Mucosa of descending colon (tissue), 3 donors: ENCODE measurements around the gene TAF3. TPM values are rescaled to one million over a fixed set of nuclear protein-coding genes. Genes with fewer than 3 reads are reported as not detected.
A peak's percentile ranks its signal among the peaks of the same experiment; 100 is the strongest.

Source experiments
- ATAC-seq: fragments of 200-7000 bp; cut with Tn5 transposase; one replicate; pipeline ENCODE4 v1.9.1; 2020; ENCODE audit warnings: mild to moderate bottlenecking, moderate library complexity
- DNase-seq, 3 donors: peaks; one replicate each; pipeline ENCODE4 v3.0.0-alpha.2; 2020
- H3K36me3 ChIP-seq: fragments of 200-600 bp; one replicate; pipeline ENCODE4 v1.8.0; 2021; ENCODE audit warnings: low read depth, mild to moderate bottlenecking
- H3K4me1 ChIP-seq: fragments of 200-600 bp; one replicate; pipeline ENCODE4 v1.8.0; 2021; ENCODE audit warnings: low read depth, mild to moderate bottlenecking
- H3K4me3 ChIP-seq: fragments of 200-600 bp; one replicate; pipeline ENCODE4 v1.8.0; 2021; ENCODE audit warnings: mild to moderate bottlenecking
- H3K9me3 ChIP-seq: fragments of 200-600 bp; one replicate; pipeline ENCODE4 v1.8.0; 2021; ENCODE audit warnings: mild to moderate bottlenecking
- intact Hi-C, 2 donors: fragments of 100-400 bp; cut with DNase I in 1 of 2; cut with micrococcal nuclease in 1 of 2; formaldehyde crosslinking; loops; one replicate each; pipeline versions ENCODE4 v1.11.0 to v1.11.1; 2022; cut with DNase I, micrococcal nuclease
- total RNA-seq, 3 donors: library from RNA; stranded (reverse); fragmentation: NEBNext Ultra II Directional in 2 of 3; extraction: Animal tissue kit (Norgen Biotek cat#: 25700) in 2 of 3; gene quantifications; one replicate each; pipeline versions ENCODE4 v1.2.1 to v1.2.4, GENCODE V29; 2021 to 2023
- TF ChIP-seq, protein P1 (sequence below): fragments of 200-600 bp; IDR thresholded peaks from one replicate; pipeline ENCODE4 v1.8.0; 2022; ENCODE audit warnings: antibody characterized with exemption, mild to moderate bottlenecking
- donor health status: DM: no; HTN: no; CAD: no; lungs with moderate emphysema.
- donor health status: DM: no; HTN: no; CAD: no.
- donor health status: DM: no; HTN: yes; CAD: no.

The TAF3 gene
- total RNA-seq, 3 donors from 2014 or later: 5.5 to 17.2 (median 6.0) TPM

DNA sequence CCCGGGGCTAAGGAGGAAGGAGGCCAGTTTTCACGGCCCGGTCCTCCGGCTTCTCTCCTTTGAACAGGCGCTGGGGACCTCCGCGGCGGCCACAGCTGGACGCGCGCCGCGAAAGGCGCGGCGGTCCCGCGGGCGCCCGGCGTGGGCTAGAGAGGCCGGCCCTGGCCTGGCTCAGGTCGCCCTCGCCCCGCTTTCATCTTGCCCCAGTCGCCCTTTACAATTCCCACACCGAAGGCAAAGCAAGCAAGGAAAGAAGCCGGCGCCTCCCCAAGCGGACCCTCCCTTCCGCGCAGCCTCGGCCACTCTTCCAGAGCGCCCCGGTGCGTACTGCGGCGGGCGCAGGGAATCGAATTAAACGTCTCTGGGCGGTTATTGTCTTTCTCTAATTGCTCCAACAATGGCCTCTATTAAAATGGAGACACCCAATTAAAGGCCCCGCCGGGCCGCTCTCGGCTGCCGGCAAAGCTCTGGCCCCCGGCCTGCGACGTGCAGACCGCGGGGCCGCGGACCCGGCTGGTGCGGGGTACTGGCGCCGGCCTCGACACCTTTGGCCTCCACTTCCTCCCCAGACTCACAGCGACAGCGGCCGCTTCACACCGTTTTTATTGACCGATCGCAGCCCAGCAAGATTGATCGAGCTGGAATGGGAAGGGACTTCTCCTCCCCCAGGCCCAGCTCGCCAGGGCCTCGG is 231.7 kb downstream of the TAF3 start:
- intact Hi-C loops: no loop called here
- ATAC-seq: no peak
- no peak for DNase-seq
- H3K9me3 ChIP-seq: no peaks in the 10 kb centered on the region
- H3K4me1 ChIP-seq: peaks cover 56% of the 10 kb centered on the region
- H3K4me3 ChIP-seq: no peak overlapping the region
- TF ChIP-seq, protein P1, sequence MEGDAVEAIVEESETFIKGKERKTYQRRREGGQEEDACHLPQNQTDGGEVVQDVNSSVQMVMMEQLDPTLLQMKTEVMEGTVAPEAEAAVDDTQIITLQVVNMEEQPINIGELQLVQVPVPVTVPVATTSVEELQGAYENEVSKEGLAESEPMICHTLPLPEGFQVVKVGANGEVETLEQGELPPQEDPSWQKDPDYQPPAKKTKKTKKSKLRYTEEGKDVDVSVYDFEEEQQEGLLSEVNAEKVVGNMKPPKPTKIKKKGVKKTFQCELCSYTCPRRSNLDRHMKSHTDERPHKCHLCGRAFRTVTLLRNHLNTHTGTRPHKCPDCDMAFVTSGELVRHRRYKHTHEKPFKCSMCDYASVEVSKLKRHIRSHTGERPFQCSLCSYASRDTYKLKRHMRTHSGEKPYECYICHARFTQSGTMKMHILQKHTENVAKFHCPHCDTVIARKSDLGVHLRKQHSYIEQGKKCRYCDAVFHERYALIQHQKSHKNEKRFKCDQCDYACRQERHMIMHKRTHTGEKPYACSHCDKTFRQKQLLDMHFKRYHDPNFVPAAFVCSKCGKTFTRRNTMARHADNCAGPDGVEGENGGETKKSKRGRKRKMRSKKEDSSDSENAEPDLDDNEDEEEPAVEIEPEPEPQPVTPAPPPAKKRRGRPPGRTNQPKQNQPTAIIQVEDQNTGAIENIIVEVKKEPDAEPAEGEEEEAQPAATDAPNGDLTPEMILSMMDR: no peak
- no peaks in the 10 kb centered on the region for H3K36me3 ChIP-seq

GRCh38 chr10:8050556-8051108 is 232.3 kb downstream of the TAF3 start:
- DNase-seq (peak in 2 of 3 donors; percentile 27 to 43), ATAC-seq (no peak)
- Histone ChIP-seq H3K36me3 (no peaks in the 10 kb centered on the region), H3K9me3 (no peaks in the 10 kb centered on the region), H3K4me1 (peaks cover 56% of the 10 kb centered on the region), H3K4me3 (no peak overlapping the region)
- intact Hi-C loops: no loop called here
- TF ChIP-seq, protein P1: no peak

DNA sequence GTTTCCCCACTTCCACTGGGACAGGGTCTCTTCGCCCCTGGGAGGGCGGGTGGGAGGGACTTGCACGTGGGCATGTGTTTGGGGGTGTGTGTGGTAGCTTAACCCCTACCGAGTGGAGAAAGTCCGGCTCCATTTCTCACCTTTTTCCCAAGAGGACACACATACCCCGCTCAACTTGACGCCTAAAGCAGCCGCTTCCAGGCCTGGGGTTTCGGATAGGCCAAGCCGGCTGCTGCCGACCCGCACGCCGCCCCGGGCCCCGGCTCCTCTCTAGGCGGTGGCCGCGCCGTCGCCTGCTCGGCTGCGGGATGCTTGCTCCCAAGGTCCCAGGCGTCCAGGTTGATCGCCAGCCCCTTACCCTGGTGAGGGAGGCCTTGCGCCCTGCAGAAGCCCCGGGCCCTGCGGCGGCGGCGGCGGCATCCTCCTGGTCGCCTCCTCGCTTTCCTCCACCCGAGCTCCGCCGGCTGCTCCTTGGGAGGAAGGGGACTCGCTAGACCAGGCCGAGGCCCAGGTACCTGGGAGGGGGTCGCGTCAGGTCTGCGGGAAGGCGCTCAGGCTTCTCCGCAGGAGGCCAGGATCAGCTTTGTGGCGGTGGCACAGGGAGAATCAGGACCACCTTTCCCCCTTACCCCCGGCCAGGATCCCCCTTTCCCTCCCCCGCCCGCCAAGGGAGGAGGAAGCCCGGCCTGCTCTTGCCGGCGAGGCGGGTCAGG is 233.0 kb downstream of the TAF3 start:
- TF ChIP-seq, protein P1: no peak
- no peaks in the 10 kb centered on the region for H3K36me3 ChIP-seq
- no peaks in the 10 kb centered on the region for H3K9me3 ChIP-seq
- H3K4me3 ChIP-seq: no peak overlapping the region
- intact Hi-C loops: no loop called here
- no peak for ATAC-seq
- DNase-seq: no peak
- H3K4me1 ChIP-seq: peaks cover 56% of the 10 kb centered on the region

- DNase-seq: no peak
- Histone ChIP-seq H3K36me3 (no peaks in the 10 kb centered on the region), H3K4me1 (peaks cover 56% of the 10 kb centered on the region), H3K9me3 (no peaks in the 10 kb centered on the region), H3K4me3 (no peak overlapping the region)
- TF ChIP-seq, protein P1: no peak
- intact Hi-C loops: no loop called here
- no peak for ATAC-seq
Measured at GRCh38 chr10:8051851-8052257, 233.5 kb downstream of the TAF3 start.

DNA sequence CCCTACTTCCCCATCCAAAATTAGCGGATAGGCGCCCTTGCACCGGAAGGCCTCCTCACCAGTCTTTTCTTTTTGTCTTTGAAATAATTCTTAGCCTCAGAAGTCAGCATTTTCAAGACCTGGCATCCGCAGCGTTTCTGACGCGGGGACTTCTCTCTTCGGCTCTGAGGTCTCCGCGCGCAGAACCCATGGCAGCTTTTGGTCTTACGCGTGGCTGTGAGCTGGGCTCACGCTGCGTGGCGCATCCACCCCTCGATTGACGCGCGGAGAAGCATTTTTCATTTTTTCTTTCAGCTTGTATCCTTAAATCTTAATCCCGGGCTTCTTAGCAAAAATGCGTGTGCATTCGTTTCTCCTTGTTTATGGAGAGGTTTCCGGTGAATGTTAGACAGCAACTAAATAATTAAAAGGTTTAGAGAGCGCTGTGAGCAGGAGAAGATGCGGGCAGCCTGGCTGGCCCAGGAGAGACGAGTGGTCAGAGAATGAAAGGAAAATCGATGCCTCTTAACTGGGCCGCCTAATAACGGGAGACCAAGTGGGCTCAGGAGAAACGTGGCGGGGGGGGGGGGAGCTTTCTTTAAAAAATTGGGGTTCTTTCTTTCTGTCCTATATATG is 234.1 kb downstream of the TAF3 start:
- peaks cover 56% of the 10 kb centered on the region for H3K4me1 ChIP-seq
- DNase-seq: no peak

More for the DNA sequence above, 234.1 kb downstream of the TAF3 start:
- TF ChIP-seq, protein P1: no peak
- Histone ChIP-seq H3K9me3 (no peaks in the 10 kb centered on the region), H3K36me3 (no peaks in the 10 kb centered on the region), H3K4me3 (no peak overlapping the region)
- ATAC-seq: no peak
- intact Hi-C loops: no loop called here
